ENCODE measurements around the gene MAML1.
A peak's percentile ranks its signal among the peaks of the same experiment; 100 is the strongest.

MAML1 gene

DNA sequence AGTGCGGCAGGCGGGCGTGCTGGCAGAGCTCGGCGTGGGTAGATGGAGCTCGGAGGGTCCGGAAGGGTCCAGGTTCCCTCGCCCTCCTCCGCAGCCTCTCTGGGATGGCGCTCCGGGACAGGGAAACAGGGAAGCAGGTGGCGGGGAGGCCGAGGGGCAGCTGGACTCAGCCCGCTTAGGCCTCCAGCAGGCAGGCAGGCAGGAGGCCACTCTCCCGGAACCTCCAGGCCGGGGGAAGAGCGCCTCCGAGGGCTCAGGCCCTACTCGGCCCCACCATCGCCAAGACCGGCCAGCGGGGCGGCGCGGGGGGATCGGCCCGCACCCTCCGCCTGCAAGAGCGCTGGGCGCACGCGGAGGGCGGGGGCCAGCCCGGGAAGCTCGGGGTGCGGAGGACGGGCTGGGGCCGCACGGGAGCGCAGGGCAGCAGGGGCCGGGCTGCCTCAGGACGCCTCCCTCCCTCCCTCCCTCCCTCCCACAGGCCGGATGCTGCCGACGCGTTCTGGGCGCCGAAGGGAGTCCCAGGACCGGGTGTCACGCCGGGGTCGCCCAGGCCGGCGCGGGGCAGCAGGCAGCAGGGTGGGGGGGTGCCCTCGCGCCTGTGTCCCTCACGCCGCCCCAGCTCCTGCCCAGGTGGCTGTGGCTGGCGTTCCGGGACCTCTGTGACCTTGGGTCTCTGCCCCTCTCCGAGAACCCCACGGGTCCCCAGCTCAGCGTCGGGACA, 73.1 kb downstream of the MAML1 start:
- peak; percentile 53 for DNase-seq

DNA sequence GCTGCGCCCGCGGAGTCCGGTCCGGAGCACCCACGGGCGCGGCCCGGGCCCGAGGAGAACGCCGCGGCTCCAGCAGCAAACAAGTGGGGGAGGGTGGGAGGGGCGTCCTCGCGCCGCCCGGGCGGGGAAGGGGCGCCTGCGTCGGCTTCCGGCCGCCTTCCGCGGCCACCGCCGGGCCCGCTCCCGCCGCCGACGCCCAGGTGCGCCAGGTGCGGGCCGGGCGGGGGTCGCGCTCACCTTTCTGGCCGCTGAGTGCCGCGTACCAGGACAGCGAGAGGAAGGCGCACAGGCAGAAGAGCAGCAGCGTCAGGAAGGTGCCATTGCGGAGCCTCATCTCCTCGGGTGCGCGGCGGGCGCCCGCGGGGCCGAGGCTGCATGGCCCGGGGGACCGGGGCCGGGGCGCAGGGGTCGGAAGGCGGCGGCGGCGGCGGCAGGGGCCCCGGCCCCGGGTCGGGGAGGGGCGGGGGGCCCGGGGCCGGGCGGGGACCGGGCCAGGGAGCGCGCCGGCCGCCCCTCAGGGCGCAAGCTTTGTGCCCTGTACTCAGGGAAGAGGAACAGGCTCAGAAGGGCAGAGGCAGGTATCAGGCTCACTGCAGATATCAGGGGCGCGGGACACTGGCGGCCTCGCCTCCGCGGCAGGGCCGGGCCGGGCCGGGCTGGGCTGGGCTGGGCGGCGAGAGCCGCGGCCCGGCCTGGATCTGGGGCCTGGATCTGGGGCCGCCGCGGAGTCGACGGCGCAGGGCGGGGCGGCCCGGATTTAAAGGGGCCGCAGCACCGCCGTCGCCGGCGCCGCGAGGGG, 73.8 kb downstream of the MAML1 start, which contains the start of gene MGAT4B:
MGAT4B (minus strand) TSS at position 617 of the 799 bp plus-strand sequence; CDS start at position 334, 283 bp downstream.
- DNase-seq: peak; percentile 72

DNA sequence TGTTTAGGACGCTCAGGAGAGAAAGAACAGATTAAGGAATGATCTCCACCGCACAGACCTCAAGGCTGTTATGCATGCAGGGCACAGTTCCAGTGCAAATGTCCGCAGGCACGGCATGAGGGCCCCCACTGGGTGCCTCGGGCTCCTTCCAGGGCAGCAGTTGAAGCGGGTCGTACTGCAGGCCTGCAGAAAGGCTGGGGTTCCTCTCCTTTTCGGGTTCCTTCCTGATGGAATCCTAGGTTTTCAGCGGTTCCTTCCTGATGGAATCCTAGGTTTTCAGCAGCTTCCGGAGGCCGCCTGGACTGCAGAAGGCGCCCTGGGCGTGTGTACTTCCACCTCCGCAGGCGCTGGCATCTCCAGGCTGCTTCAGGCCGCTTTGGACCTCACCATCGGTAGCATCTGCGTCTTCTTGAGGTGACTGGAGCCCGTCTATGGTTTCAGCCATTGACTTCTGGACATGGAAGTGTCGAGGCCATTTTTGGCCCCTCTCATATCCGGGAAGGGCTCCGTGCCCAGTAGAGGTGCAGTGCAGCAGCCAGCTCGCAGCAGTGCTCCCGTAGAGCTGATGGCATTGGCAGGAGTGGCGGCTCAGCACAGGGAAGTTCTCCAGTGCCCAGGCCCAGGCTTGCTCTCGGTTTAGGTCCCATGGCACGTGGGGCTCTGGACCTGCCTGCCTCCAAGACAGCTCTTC, 79.7 kb downstream of the MAML1 start:
- peak; percentile 4 for DNase-seq

DNA sequence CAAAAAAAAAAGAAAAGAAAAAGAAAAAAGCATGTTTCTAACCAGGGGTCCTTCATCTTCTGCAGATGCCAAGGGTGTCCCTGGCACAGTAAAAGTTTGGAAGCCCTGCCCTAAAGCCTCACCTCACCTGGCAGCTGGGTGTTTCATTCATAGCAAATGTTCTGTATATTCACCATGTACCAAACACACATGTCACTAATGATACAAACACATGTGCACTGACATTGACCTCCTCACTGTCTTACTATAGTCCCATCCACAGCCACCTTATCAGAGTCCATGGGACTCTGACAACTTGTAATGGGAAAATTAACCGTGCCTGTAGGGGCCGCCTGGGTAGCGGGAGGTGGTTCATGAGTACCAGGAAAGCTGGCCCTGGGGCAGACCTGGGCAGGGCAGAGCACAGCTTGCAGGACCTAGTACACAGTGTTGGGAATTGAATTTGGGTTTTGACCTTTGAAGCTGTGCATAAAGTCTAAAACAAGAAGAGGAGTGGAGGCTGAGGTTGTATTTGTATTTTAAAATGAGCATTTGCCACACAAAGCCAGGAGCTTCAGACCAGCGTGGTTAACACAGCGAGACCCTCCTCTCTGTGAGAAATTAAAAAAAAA, 80.5 kb downstream of the MAML1 start:
- DNase-seq: no peak

DNA sequence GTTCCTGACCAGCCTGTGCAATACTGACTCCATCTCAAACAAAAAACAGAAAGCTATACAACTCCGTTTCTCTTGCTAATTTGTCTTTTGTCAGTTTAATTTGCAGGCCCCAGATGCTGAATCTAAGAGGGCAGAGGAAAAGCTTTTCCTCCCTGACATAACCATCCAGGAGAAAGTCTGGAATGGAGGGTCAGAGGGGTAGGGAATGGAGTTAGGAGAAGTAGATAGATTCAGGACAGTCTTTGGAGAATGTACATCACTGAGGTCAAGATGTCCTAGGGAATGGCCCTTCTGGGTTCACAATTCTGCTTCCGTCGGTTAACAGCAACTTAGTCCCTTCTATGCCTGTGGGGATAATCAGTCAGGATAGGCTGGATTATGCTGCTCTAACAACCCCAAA, 81.5 kb downstream of the MAML1 start:
- no peak for DNase-seq

DNA sequence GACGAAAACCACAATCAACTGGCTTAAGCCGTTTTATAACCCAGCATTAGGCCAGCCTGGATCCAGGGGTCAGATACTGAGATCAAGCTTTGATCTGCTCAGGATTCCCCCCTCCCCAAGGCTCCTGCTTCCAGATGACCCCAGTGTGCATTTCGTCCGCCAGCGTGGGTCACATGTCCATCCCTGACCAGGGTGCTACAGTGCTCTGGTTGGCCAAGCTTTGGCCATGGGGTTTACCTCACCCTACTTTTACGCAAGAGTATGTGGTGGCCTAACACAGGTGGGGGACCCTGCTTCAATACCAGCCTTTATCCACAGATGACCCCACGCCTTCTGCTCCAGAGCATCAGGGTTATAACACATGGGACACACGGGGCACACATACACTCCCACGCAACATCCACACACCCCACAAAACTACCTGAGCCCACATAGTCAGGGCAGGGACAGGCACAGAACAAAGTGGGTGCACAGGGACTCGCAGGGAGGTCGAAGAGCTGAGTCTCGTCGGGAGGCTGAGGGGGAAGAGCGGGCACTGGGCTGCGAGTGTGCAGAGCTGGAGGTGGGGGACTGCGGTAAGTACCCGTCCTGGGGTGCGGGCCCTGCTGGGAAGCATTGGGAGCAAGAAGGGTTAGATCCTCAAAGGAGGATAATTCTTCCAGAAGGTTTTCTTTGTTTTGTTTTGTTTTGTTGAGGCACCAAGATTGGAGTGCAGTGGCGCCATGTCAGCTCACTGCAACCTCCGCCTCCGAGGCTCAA, 83.0 kb downstream of the MAML1 start:
- DNase-seq: no peak

DNA sequence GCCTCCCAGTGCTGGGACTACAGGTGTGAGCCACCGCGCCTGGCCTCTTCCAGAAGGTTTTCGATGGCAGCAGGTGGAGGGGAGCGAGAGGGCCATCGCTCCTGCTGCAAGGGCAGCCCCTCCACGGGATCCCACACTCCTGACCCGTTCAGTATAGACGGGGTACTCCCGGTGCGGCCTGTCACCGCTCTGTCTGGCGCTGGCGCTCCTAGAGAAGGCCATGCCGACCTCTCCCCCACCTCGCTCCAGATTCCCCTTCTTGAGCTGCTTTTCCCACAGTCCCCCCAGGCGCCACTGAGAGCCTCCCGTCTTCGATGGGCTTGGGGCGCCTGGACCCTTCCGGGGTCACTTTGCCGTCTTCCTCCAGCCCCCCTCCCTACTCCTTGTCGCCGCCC, 83.8 kb downstream of the MAML1 start:
- DNase-seq: no peak

DNA sequence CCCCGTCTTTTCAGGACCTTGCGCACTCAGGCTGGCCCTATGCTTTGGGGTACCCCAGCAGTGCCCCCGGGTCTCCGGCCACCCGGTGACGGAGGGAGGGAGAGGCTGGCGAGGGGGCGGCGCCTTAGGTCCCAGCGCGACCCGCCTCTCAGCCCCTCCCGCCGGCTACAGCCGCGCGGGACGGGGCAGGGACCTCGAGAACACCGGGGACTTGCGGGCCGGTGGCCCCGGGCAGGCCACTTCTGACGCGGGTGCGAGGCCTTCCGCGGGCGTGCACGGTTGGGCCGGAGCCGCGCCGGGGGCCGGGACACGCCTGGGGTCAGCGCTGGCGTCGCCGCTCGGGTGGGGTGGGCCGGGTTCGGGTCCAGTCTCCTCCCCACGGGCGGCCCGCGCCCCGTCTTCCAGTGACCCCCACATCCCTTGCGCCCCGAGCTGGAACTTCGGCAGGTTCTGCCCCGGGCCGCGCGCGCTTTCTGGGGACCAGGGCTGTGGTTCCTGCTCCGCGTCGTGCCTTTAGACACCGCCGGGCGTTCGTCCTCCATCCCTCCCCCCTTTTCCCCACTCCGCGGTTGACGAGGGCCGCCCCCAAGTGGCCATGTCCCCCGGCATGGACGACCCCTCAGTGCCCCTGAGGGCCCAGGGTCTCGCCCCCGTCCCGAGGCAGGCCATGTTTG, 84.3 kb downstream of the MAML1 start:
- no peak for DNase-seq

DNA sequence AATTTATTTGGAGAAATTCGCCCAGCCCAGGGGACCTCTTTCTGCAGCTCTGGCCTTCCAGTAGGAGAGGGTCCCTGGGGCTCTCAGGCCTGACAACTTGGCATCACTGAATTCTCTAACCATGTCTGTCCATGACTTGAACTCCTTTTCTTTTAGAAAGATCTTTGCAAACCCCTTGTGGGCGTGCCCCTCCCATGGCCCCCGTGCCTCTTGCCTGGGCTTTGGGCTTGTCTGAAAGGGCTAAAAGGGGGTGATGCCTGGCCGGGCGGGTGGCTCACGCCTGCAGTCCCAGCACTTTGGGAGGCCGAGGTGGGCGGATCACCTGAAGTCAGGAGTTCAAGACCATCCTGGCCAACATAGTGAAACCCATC, 84.8 kb downstream of the MAML1 start:
- no peak for DNase-seq

DNA sequence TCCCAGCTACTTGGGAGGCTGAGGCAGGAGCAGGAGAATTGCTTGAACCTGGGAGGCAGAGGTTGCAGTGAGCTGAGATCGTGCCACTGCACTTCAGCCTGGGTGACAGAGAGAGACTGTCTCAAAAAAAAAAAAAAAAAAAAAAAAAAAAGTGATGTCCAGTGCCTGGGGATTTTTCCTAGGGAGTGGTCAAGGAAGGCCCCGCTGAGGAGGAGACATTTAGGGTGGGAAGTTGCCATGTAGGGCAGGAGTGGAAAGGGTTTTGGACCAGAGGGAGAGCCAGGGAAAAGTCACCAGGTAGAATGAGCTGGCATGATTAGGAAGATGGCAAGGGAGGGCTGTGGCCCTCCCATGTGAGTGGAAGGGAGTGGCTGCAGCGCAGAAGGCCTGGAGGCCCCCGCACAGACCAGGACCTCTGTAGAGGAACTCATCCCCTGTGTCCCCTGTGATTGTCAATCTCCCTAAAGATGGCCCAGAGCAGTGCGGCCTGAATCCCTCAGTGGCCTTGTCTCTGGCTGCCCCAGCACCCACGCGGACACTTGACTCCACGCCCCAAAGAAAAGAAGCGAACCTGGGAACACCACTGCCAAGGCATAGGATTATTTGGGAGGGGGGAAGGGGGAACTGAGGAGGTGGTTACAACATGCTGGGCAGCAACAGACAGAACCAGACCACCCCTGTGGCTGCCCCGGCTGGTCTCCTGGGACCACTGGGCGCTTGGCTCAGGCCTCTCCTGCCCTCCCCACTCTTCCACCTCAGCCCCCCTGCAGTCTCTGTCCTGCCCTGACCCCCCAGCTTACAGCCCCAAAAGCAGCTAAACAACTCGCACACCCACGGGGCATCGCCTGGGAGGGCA, 85.5 kb downstream of the MAML1 start:
- no peak for DNase-seq

DNA sequence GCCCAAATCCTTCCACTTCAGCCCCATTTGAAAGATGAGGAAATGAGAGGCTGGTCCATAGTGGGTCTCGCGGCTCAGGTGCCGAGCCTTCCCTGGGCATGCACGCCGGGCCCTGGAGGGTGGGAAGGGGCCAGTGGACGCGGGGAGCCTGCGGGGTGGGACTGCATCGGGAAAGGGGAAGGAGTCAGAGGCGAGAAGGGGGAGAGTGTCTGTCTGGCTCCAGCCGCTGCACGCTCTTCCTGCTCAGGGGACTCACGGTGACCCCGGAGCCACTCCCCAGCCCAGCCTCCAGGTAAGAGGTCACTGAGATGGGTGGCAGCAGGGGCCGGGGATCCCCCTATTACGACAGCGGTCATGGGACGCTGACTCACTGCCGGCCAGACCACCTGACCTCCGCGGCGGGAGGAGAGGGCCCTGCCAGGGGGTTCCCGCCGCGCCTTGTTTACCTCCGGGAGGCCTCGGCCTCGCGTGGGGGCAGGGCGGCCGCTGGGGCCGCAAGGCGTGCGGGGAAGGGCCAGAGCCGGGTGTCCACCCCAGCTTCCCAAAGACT, 86.2 kb downstream of the MAML1 start:
- peak; percentile 96 for DNase-seq

DNA sequence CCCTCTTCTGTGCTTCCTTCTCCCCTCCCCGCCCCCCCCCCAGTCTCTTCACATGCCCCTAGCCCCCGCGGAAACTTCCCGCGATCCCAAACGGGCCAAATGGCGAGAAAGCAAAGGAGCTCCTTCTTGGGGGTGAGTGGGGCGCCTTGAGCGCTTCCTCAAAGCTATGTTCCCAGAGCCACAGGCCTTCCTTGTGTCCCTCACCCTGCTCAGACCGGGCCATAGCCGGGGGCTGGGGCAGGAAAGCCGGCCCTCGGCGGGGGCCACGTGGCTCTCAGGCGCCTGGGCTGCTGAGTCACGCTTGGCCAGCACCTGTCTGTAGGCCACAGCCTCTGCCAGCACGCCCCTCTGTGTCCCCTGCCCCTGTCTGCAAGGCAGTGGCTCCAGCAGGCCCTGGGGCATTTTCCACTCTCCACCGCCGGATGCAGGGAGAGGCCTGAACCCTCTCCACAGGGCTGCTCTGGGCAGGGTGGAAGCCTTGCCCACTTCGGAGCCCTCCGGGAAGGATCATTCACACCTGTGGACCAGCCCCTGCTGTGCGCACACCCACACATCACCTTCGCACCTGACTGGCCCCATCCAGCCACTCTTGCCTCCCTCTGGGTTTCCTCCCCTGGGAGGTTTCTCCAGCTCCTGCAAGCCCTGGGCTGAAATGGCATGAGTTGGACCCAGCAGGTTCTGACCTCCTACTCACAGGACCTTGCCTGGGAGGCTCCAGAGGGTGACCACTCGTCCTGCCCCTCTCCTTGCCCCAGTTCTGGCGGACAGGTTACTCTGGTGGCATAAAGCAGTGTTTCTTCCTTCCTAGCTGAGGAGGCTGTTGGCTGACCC, 86.9 kb downstream of the MAML1 start:
- peak; percentile 60 for DNase-seq

DNA sequence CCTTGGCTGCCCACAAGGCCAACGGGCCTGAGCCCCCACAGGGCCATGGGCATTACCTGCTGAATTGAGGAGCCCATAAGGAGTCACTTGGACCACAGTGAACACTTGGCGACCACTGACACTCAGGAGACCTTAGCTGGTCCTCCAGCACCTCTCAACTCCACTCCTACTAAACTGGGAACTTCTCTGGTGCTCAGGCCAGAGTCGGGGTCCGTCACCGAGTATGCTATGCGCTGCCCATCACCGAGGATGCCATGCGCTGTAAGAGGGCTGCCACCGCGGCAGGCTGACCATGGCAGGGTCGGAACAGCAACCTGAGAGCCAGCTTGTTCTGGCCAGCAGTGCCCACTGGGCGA, 87.5 kb downstream of the MAML1 start:
- no peak for DNase-seq

DNA sequence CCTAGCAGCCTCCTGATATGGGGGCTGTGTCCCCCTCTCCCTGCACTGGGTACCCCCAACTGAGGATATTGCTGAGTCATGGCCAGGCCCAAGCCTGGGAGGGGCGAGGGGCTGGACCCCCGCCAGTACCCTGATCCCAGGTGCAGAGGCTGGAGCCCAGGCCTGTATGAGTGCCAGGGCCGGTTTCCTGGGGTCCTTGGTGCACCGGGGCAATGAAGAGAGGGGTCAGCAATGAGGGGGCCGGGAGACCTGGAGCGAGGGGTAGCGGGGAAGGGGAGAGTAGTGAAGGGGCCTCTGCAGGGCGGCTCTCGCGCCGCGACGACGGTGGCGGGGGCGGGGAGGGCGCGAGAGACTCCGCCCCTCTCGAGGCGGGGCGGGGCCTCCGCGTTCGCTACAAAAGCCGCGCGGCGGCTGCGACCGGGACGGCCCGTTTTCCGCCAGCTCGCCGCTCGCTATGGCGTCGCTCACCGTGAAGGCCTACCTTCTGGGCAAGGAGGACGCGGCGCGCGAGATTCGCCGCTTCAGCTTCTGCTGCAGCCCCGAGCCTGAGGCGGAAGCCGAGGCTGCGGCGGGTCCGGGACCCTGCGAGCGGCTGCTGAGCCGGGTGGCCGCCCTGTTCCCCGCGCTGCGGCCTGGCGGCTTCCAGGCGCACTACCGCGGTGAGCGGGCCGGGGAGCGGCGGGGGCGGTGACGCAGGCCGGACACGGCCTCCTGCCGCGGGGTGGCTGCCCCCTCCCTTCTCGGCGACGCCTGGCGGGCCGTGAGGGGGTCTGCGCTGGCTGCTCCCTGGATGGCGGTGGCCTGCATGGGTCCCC, 88.1 kb downstream of the MAML1 start, which contains the start of gene SQSTM1:
SQSTM1 (plus strand) TSS at position 423 of the 815 bp plus-strand sequence; CDS start at position 455, 32 bp downstream.
- peak; percentile 85 for DNase-seq

DNA sequence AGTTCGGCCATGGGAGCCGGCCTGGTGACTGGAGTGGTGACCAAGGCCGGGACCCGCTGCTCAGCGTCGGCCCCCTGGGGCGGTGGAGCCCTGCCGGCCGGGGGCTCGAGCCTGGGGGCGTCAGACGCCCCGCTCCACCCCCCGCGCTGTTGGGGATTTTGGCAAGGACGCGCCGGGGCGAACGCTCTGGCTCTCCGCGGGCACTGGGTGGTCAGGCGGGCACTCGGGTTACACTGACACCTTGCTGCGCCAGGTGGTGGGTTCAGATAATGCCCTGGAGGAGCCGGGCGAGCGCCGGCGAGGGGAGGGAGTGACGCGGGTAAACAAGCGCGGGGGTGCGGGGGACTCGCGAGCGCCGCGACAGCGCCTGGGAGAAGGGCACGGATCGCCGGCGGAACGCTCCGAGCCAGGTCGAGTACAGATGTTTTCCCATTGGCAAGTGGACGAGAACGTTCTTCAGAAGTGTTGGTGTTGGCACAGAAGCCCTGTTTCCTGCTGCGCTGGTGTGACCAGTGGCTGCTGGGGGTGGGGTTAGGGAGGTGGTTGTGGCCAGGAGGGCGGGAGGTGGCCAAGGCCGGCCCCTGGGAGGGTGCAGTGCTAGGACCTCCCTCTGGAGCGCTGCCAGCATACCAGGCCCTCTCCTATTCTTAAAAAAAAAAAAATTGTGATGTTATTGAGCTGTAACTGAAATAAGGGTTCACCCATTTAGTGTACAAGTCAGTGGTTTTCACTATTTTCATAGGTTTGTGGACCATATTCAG, 88.9 kb downstream of the MAML1 start:
- DNase-seq: peak; percentile 91

DNA sequence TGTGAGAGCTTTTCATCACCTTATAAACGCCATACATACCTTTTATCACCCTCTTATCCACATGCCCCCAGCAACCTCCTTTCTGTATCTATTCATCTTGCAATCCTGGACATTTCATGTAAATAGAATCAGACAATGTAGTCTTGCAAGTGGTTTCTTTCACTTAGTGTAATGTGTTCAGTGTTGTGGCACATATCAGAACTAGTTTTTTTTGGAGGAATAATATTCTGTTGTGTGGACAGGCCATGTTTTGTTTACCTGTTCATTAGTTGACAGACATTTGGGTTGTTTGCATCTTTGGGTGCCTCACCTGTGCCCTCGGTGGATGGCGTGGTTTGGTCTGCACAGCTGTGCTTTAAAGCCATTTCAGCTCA, 89.4 kb downstream of the MAML1 start:
- DNase-seq: no peak

DNA sequence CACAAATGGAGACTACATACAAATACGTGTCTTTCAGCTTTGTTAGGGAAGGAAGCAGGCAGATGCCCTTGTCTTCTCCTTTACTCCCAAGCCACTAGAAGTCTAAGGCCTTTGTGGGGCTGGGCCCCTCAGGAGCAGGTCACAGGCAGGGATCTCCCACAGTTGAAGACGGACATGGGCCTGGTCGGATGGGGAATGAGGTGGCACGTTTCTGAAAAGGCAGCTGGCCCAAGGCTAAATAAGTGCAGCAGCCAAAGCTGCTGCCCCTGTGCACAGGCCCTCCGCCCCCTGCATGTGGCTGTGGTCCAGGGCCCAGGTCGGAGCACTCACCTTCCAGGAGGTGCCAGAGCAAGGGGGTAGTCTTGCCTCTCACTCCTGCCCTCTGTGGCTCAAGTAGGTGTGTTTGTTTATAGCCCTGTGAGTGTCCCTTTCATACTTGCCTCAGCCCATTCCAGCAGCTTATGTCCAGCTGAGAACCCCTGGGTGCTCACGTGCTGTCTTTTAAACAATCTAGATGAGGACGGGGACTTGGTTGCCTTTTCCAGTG, 89.9 kb downstream of the MAML1 start:
- DNase-seq: no peak

Measured in CD4-positive, alpha-beta T cell treated with Interleukin-15 for 1 hour (primary cell).